HepG2 (cell line): Measurements from ENCODE around the gene SOWAHA. TPM values are rescaled to one million over a fixed set of nuclear protein-coding genes. Genes with fewer than 3 reads are reported as not detected.

Source experiments
- ATF4 ChIP-seq, 2 experiments: fragments of 450-650 bp in 1 of 2; sonication (generic) in 1 of 2; formaldehyde crosslinking; IDR thresholded peaks; 2 replicates each; pipeline versions ENCODE4 v1.5.0 to v1.8.0; 2020 to 2022; ENCODE audit warnings: mild to moderate bottlenecking in 1 of 2, missing genetic modification reagents in 1 of 2
- CEBPG ChIP-seq: IDR thresholded peaks from 2 replicates; pipeline ENCODE4 v1.6.1; 2016
- CENPT ChIP-seq: sonication (generic); formaldehyde crosslinking; IDR thresholded peaks from 2 replicates; pipeline ENCODE4 v1.8.0; 2022; ENCODE audit warnings: low read depth, mild to moderate bottlenecking, moderate library complexity, missing genetic modification reagents
- CREBL2 ChIP-seq: sonication (generic); formaldehyde crosslinking; IDR thresholded peaks from 2 replicates; pipeline ENCODE4 v1.8.1; 2023; ENCODE audit warnings: missing genetic modification reagents, mild to moderate bottlenecking, borderline replicate concordance
- DZIP1 ChIP-seq: sonication (generic); formaldehyde crosslinking; IDR thresholded peaks from 2 replicates; pipeline ENCODE4 v1.5.0; 2020; ENCODE audit warnings: mild to moderate bottlenecking, missing genetic modification reagents
- GTF3A ChIP-seq: sonication (generic); formaldehyde crosslinking; conservative IDR thresholded peaks from 2 replicates; pipeline ENCODE4 v1.4.0; 2020; ENCODE audit warnings: mild to moderate bottlenecking, missing genetic modification reagents
- IRF1 ChIP-seq: sonication (generic); formaldehyde crosslinking; IDR thresholded peaks from 2 replicates; pipeline ENCODE4 v1.4.0; 2020; ENCODE audit warnings: low read depth, mild to moderate bottlenecking, missing genetic modification reagents
- KDM6A ChIP-seq: IDR thresholded peaks from 2 replicates; pipeline ENCODE4 v1.6.1; 2016; ENCODE audit warnings: low read depth
- NFIB ChIP-seq: sonication (generic); formaldehyde crosslinking; IDR thresholded peaks from 2 replicates; pipeline ENCODE4 v1.9.0; 2021; ENCODE audit warnings: missing genetic modification reagents, mild to moderate bottlenecking, borderline replicate concordance
- PHB2 ChIP-seq: fragments of 450-650 bp; IDR thresholded peaks from 2 replicates; pipeline ENCODE4 v1.6.1; 2018; ENCODE audit not compliant: partially characterized antibody
- RBFOX2 ChIP-seq: fragments of 200-400 bp; formaldehyde crosslinking; IDR thresholded peaks from 2 replicates; pipeline ENCODE4 v1.6.1; 2017; ENCODE audit warnings: low read depth, mild to moderate bottlenecking, low read length
- TAF1 ChIP-seq: sonication (generic); formaldehyde crosslinking; IDR thresholded peaks from 2 replicates; pipeline ENCODE4 v1.4.0; 2020; ENCODE audit warnings: missing genetic modification reagents
- TRIM24 ChIP-seq: sonication (generic); formaldehyde crosslinking; IDR thresholded peaks from 2 replicates; pipeline ENCODE4 v1.8.0; 2022; ENCODE audit warnings: mild to moderate bottlenecking, missing genetic modification reagents
- UBTF ChIP-seq: sonication (generic); formaldehyde crosslinking; IDR thresholded peaks from 2 replicates; pipeline ENCODE4 v1.4.0; 2020; ENCODE audit warnings: mild to moderate bottlenecking, missing genetic modification reagents
- ZFP37 ChIP-seq: sonication (generic); formaldehyde crosslinking; IDR thresholded peaks from 2 replicates; pipeline ENCODE4 v1.4.0; 2020; ENCODE audit warnings: missing genetic modification reagents, borderline replicate concordance
- ZNF44 ChIP-seq: sonication (generic); formaldehyde crosslinking; IDR thresholded peaks from 2 replicates; pipeline ENCODE4 v1.5.1; 2020; ENCODE audit warnings: mild to moderate bottlenecking, missing genetic modification reagents
- ZNF468 ChIP-seq: sonication (generic); formaldehyde crosslinking; IDR thresholded peaks from 2 replicates; pipeline ENCODE4 v1.8.0; 2022; ENCODE audit warnings: mild to moderate bottlenecking, moderate library complexity, missing genetic modification reagents
- ZNF576 ChIP-seq: sonication (generic); formaldehyde crosslinking; IDR thresholded peaks from 2 replicates; pipeline ENCODE4 v1.4.0; 2020; ENCODE audit warnings: mild to moderate bottlenecking, missing genetic modification reagents
- ZNF605 ChIP-seq: sonication (generic); formaldehyde crosslinking; IDR thresholded peaks from 2 replicates; pipeline ENCODE4 v1.8.0; 2022; ENCODE audit warnings: mild to moderate bottlenecking, missing genetic modification reagents
- ZNF780A ChIP-seq: sonication (generic); formaldehyde crosslinking; IDR thresholded peaks from 2 replicates; pipeline ENCODE4 v1.8.0; 2022; ENCODE audit warnings: mild to moderate bottlenecking, missing genetic modification reagents, moderate library complexity
- ZNF891 ChIP-seq: sonication (generic); formaldehyde crosslinking; IDR thresholded peaks from 2 replicates; pipeline ENCODE4 v1.5.0; 2020; ENCODE audit warnings: mild to moderate bottlenecking, missing genetic modification reagents
- ZZZ3 ChIP-seq: sonication (generic); formaldehyde crosslinking; IDR thresholded peaks from 2 replicates; pipeline ENCODE4 v1.4.0; 2020; ENCODE audit warnings: missing genetic modification reagents, mild to moderate bottlenecking, borderline replicate concordance
- polyA plus RNA-seq, 8 experiments: library from polyadenylated mRNA; depleted of rRNA in 3 of 8; stranded (reverse) in 7 of 8; unstranded in 1 of 8; fragments of >200 nt; fragmentation: Illumina TruSeq in 4 of 8; extraction: Trizol in 4 of 8; gene quantifications; 2 replicates each; pipeline versions ENCODE4 v1.2.1 to v1.2.3, GENCODE V29; 2011 to 2016; ENCODE audit warnings: low read depth in 4 of 8, missing spikeins in 1 of 8, mixed read lengths in 1 of 8; ENCODE audit not compliant: insufficient read depth in 1 of 8
- total RNA-seq, 5 experiments: library from RNA; depleted of rRNA; stranded (reverse); fragments of >200 nt; fragmentation: Illumina TruSeq; extraction: Trizol; gene quantifications; 2 replicates each; pipeline ENCODE4 v1.2.3, GENCODE V29; 2016; ENCODE audit warnings: low read depth in 1 of 5

Gene SOWAHA
- total and polyA plus RNA-seq, 2 of the 13 experiments (the other 11 are each of a cell fraction or from before 2014, with no cell fraction given) = 0.95 to 1.9 TPM

GRCh38 chr5:132807163-132807838 is 5.8 kb upstream of the SOWAHA start (continued):
- no peak for TF ChIP-seq DZIP1 (CRISPR knock-in tag)
- TF ChIP-seq TRIM24 (CRISPR knock-in tag) = no peak
- no peak for TF ChIP-seq ZNF468
- peak; percentile 94 for TF ChIP-seq ZNF605 (CRISPR knock-in tag)
- no peak for TF ChIP-seq ZNF576 (CRISPR knock-in tag)
- TF ChIP-seq ZZZ3 (CRISPR knock-in tag) = no peak
- no peak for TF ChIP-seq CREBL2 (CRISPR knock-in tag)
- peak; percentile 64 for TF ChIP-seq UBTF
- TF ChIP-seq CENPT (CRISPR knock-in tag) = no peak
- no peak for TF ChIP-seq ZNF891 (CRISPR knock-in tag)
- TF ChIP-seq ZFP37 (CRISPR knock-in tag) = no peak
- peak; percentile 64 for TF ChIP-seq RBFOX2
- no peak for TF ChIP-seq PHB2
- peak; percentile 65 for TF ChIP-seq CEBPG (CRISPR knock-in tag)
- no peak; the same call in 1 of the 2 replicates for TF ChIP-seq ZNF44 (CRISPR knock-in tag)
- peak; percentile 62; the same call in 1 of the 2 replicates for TF ChIP-seq TAF1 (CRISPR knock-in tag)
- peak; percentile 94 for TF ChIP-seq KDM6A
- TF ChIP-seq ZNF780A = 0 out of 2 replicates have a peak, but pooled peaks have one; percentile 27
- no peak for TF ChIP-seq GTF3A (CRISPR knock-in tag)
- TF ChIP-seq NFIB = no peak
- peak in 1 of 2 experiments; percentile 28; a peak in 1 of 4 replicates for TF ChIP-seq ATF4 (CRISPR knock-in tag; IDR thresholded peaks at IDR 0.05)
- TF ChIP-seq IRF1 (CRISPR knock-in tag) = no peak
